Subcutaneous abdominal adipose tissue (tissue), 5 donors: ENCODE measurements around the gene SDHC.

Experiments used
- H3K27ac ChIP-seq: one replicate; pipeline ENCODE4 v1.7.0; 2013; ENCODE audit warnings: low read depth, mild to moderate bottlenecking, inconsistent platforms, low read length, moderate library complexity
- H3K27me3 ChIP-seq, 5 donors: one replicate each; pipeline ENCODE4 v1.7.0; 2013; ENCODE audit warnings: low read length in 5 of 5, inconsistent platforms in 1 of 5; ENCODE audit not compliant: control insufficient read depth in 5 of 5, insufficient read depth in 4 of 5
- H3K36me3 ChIP-seq, 5 donors: one replicate each; pipeline ENCODE4 v1.7.0; 2013; ENCODE audit warnings: low read length in 5 of 5; ENCODE audit not compliant: control insufficient read depth in 5 of 5, insufficient read depth in 5 of 5
- H3K4me1 ChIP-seq, 5 donors: one replicate each; pipeline ENCODE4 v1.7.0; 2013; ENCODE audit warnings: low read length in 5 of 5, mild to moderate bottlenecking in 3 of 5, moderate library complexity in 1 of 5; ENCODE audit not compliant: control insufficient read depth in 5 of 5, insufficient read depth in 5 of 5
- H3K4me3 ChIP-seq, 5 donors: one replicate each; pipeline ENCODE4 v1.7.0; 2013; ENCODE audit warnings: low read length in 5 of 5, low read depth in 1 of 5
- H3K9ac ChIP-seq, 5 donors: one replicate each; pipeline ENCODE4 v1.7.0; 2013; ENCODE audit warnings: low read length in 5 of 5, mild to moderate bottlenecking in 4 of 5, moderate library complexity in 3 of 5
- H3K9me3 ChIP-seq, 5 donors: one replicate each; pipeline ENCODE4 v1.7.0; 2013; ENCODE audit warnings: low read length in 5 of 5; ENCODE audit not compliant: control insufficient read depth in 5 of 5
- donor health status: healthy.
- donor health status: healthy.
- donor health status: healthy.
- donor health status: healthy.
- donor health status: healthy.

SDHC gene

DNA sequence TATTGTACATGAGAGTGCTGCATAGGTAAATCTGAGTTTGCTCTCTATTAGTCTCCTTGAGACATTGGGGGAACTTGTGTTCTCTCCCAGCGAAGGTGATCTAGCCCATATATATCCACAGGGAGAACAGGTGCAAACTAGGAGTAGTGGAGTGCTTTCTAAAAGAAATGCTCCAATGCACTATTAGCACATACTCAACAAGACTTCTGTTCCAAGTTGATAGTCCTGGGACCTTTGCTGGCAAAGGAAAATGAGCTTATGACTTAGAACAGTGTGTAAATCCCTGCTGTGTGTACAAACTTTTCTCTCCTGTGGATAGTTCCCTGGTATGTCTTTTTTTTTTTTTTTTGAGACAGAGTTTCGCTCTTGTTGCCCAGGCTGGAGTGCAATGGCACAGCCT lies 28.0 kb downstream of the SDHC start:
- H3K4me3 ChIP-seq, result no peak overlapping the region
- H3K27me3 ChIP-seq, result no peaks in the 10 kb centered on the region
- no peak overlapping the region for H3K9ac ChIP-seq
- H3K4me1 ChIP-seq, result peaks cover 0 to 5% (median 0%) of the 10 kb centered on the region in 5 donors
- no peak overlapping the region for H3K27ac ChIP-seq
- no peaks in the 10 kb centered on the region for H3K9me3 ChIP-seq
- H3K36me3 ChIP-seq, result peaks cover 28 to 53% (median 40%) of the 10 kb centered on the region in 5 donors

DNA sequence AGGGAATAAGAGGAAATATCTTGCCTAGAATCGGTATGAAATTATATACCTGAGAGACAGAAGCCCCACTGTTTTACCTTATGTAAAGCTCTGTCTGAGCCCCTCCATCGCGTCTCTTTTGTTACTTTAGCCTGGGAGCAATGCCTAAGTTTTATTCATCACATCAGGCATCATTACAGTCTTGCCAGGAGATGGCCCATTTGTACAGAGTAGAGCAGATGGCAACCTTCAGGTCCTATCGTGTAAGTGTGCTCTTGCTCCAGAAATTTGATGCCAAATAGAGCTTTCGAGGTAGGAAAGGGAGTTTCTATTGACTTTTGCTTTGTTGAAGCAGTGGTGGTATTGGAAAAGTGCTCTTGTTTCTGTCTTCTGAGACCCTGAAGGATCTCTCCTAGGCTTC lies 28.6 kb downstream of the SDHC start:
- no peaks in the 10 kb centered on the region for H3K9me3 ChIP-seq
- H3K4me3 ChIP-seq, result no peak overlapping the region
- peaks cover 22 to 52% (median 38%) of the 10 kb centered on the region in 5 donors for H3K36me3 ChIP-seq
- no peak overlapping the region for H3K9ac ChIP-seq
- no peak overlapping the region for H3K27ac ChIP-seq
- H3K27me3 ChIP-seq, result no peaks in the 10 kb centered on the region
- H3K4me1 ChIP-seq, result peaks cover 0 to 5% (median 0%) of the 10 kb centered on the region in 5 donors

DNA sequence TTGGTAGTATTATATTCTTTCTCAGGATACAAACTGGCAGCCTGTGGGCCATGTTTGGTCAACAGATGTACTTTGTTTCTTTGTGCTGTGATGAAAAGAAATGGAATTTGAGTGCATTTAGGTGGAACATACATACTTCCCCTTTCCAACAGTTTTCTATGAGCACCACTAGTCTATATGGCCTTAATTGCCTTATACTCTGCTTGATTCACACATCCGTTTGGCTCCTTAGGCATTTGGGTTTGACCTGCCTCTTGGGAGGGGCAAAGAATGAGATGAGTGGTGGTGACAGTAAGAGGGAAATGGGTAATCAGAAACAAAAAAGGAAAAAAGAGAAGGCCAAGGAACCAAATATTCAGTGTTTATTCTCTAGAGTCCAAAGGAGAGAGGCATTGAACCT lies 36.5 kb downstream of the SDHC start:
- no peak overlapping the region for H3K9ac ChIP-seq
- no peaks in the 10 kb centered on the region for H3K27me3 ChIP-seq
- peaks cover 0 to 14% (median 8%) of the 10 kb centered on the region in 5 donors for H3K36me3 ChIP-seq
- no peaks in the 10 kb centered on the region for H3K9me3 ChIP-seq
- H3K4me3 ChIP-seq, result no peak overlapping the region
- H3K4me1 ChIP-seq, result no peaks in the 10 kb centered on the region
- no peak overlapping the region for H3K27ac ChIP-seq

DNA sequence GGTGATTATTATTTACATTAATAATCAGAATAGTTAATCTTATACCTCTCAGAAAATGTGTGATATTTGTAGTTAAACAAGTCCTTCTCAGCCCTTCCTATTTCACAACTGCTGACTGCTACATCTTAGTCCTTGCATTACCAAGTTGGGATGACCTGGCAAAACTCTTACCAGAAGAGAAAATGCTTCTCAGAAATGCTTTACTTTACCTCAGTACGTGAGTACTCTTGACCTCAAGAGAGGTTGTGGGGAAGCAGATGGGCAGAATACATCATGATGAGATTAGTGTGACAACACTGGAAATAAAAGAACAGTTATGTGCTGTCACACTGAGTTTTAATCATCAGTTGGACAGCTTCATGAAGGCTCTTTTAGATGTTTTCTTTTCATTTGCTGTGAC lies 37.3 kb downstream of the SDHC start:
- Histone ChIP-seq H3K4me1 (no peaks in the 10 kb centered on the region), H3K27ac (no peak overlapping the region), H3K27me3 (no peaks in the 10 kb centered on the region), H3K9me3 (no peaks in the 10 kb centered on the region), H3K9ac (no peak overlapping the region), H3K4me3 (no peak overlapping the region), H3K36me3 (peaks cover 0 to 10% (median 6%) of the 10 kb centered on the region in 5 donors)

DNA sequence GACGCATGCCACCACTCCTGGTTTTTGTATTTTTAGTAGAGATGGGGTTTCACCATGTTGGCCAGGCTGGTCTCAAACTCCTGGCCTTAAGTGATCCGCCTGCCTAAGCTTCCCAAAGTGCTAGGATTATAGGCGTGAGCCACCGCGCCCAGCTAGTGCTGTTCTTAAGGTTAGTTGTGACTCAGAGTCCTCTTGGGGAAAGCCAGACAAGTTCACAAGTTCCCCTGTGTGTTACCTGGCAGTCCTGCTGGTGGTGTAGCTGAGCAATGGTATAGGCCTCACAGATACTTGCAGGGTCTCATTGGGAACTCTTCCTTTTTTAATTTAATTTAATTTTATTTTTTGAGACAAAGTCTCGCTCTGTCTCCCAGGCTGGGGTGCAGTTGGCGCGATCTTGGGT lies 42.9 kb downstream of the SDHC start:
- Histone ChIP-seq H3K4me1 (peaks cover 0 to 9% (median 0%) of the 10 kb centered on the region in 5 donors), H3K36me3 (peaks cover 0 to 14% (median 10%) of the 10 kb centered on the region in 5 donors), H3K4me3 (no peak overlapping the region), H3K9me3 (no peaks in the 10 kb centered on the region), H3K27me3 (no peaks in the 10 kb centered on the region), H3K27ac (no peak overlapping the region), H3K9ac (no peak overlapping the region)

DNA sequence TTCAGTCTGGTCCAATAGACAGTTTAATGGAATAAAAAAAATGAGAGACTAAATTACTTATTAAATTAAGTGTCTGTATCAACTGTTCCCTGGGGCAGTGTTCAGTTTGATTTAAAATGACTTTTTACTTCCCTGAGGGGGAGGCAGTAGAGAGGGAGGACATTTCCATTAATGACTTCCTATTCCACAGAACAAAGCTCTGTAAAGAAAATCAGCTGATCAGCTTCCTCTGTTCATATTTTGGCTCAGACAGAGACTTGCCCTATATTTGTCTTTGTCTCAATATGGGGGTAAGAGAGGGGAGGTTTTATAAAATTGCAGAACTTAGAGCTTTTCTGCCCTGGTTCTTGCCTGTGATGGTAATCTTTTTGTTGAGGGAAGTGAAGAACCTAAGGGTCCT lies 45.1 kb downstream of the SDHC start:
- H3K36me3 ChIP-seq, result peaks cover 5 to 28% (median 11%) of the 10 kb centered on the region in 5 donors
- H3K27ac ChIP-seq, result no peak overlapping the region
- no peaks in the 10 kb centered on the region for H3K27me3 ChIP-seq
- H3K9me3 ChIP-seq, result no peaks in the 10 kb centered on the region
- no peak overlapping the region for H3K4me3 ChIP-seq
- peaks cover 0 to 9% (median 0%) of the 10 kb centered on the region in 5 donors for H3K4me1 ChIP-seq
- no peak overlapping the region for H3K9ac ChIP-seq

DNA sequence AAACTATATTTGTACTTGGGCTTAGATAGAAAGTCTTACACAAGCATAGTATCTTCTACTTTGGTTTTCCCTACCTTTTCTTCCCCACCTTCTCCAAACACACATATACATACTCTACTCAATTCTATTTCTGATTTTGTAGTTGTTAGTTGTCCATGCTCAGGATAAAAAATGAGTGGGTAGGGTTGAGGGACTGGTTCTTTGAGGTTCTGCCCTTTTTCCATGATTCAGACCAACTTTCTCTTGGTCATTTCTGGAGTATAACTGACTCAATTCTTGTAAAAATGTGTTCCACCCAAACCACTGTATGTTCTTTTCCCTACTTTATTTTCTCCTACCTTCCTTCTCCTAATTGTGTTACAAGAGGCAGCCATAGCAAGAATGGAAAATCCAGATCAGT lies 50.2 kb downstream of the SDHC start:
- peaks cover 0 to 12% (median 7%) of the 10 kb centered on the region in 5 donors for H3K4me1 ChIP-seq
- no peak overlapping the region for H3K4me3 ChIP-seq
- no peak overlapping the region for H3K27ac ChIP-seq
- peaks cover 8 to 38% (median 15%) of the 10 kb centered on the region in 5 donors for H3K36me3 ChIP-seq
- no peaks in the 10 kb centered on the region for H3K9me3 ChIP-seq
- no peak overlapping the region for H3K9ac ChIP-seq
- no peaks in the 10 kb centered on the region for H3K27me3 ChIP-seq

DNA sequence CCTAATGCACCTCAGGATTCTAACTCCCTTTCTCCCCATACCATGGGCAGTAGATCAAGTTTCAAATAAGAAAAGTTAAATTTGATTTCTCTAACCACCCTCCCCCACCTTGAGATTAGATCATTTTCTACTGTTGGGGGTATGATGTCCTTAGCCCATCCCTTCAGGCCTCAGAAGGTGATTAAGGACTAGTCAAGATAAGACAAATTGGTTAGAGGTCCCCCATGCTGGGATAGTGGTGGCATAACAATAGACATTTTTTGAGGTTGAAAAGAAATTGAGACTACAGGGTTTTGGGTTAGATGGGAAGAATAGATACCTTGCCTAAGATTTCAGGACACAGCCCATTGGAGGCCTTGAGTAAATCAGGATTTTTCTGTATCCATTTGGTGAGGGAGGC lies 51.0 kb downstream of the SDHC start:
- Histone ChIP-seq H3K36me3 (peaks cover 8 to 38% (median 15%) of the 10 kb centered on the region in 5 donors), H3K4me3 (no peak overlapping the region), H3K9me3 (no peaks in the 10 kb centered on the region), H3K27ac (no peak overlapping the region), H3K4me1 (peaks cover 0 to 7% (median 3%) of the 10 kb centered on the region in 5 donors), H3K27me3 (no peaks in the 10 kb centered on the region), H3K9ac (no peak overlapping the region)

DNA sequence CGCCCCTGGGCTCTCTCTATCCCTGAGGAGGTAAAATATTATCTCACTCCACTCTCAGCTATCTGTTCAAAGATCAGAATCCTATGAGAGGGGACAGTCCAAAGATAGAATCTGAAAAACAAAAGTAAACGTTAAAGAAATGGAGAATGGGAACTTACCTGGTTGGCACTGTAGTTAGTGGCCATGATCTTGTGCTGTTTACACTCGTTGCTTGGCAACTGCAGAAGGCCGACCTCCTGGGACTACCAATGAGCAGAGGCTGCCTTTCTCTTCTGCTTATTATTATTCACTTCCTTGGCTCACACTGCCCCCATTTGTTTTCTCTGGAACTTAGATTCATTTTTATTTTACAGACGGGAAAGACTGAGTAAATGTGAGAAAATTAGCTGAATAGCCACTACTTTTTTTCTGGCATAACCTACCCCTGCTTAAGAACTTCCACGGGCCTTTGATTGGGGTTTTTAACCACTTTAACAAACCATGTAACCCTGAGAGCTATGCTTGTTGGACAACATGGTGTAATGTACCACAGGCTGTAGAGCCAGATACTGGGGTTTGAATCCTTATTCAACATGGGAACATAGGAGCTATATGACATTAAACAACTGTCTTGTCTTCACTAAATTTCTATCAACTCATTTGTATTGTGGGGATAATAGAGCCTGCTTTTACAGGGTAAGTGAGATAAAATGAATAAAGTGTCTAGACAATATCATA lies 53.7 kb downstream of the SDHC start, which contains the start of gene CFAP126:
CFAP126 (minus strand) TSS at position 193 of the 717 bp plus-strand sequence; CDS start at position 185, 8 bp downstream.
- peak within 1 kb of the TSS; percentile 10 for H3K27ac ChIP-seq
- peaks cover 8 to 35% (median 15%) of the 10 kb centered on the region in 5 donors for H3K36me3 ChIP-seq
- no peaks in the 10 kb centered on the region for H3K9me3 ChIP-seq
- no peak within 1 kb of the TSS for H3K4me3 ChIP-seq
- H3K4me1 ChIP-seq, result peaks cover 0 to 7% (median 3%) of the 10 kb centered on the region in 5 donors
- peak within 1 kb of the TSS in 2 of 5 donors; percentile 37 to 50 for H3K9ac ChIP-seq
- no peaks in the 10 kb centered on the region for H3K27me3 ChIP-seq

DNA sequence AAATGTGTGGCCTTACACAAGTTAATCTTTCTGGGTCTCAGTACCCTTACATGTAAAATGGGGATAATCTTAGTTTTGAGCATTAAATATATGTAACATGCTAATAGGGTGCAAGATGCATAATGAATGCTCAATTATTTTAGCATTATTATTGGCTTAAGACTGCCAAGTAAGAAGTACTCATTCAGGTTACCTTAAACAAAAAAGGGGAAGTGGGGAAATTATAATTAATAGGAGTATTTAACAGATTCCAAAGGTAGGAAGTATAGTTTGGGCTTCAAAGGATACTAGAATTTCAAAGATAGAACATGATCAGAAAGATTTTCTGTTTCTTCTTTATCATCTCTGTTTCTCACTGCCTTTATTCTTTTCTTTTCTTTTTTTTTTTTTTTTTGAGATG lies 59.3 kb downstream of the SDHC start:
- H3K9me3 ChIP-seq, result no peaks in the 10 kb centered on the region
- H3K9ac ChIP-seq, result no peak overlapping the region

More for the DNA sequence above, 59.3 kb downstream of the SDHC start:
- H3K27ac ChIP-seq, result no peak overlapping the region
- H3K4me1 ChIP-seq, result no peaks in the 10 kb centered on the region
- no peaks in the 10 kb centered on the region for H3K36me3 ChIP-seq
- no peaks in the 10 kb centered on the region for H3K27me3 ChIP-seq
- no peak overlapping the region for H3K4me3 ChIP-seq
